KMS-11 (cell line): ENCODE measurements around the gene TTL.
"Not testable (repeated sequence)": the region's sequence is repeated elsewhere in the genome, so short reads cannot be mapped to it uniquely, and the experiment has no call there.

Experiments
- H2AFZ ChIP-seq: fragments of 200-600 bp; sonication (generic); 2 replicates; pipeline ENCODE4 v1.6.1; 2016; ENCODE audit warnings: antibody characterized with exemption, mixed run types, low read depth
- H3K27ac ChIP-seq: fragments of 200-600 bp; sonication (generic); 2 replicates; pipeline ENCODE4 v1.6.1; 2016; ENCODE audit warnings: mild to moderate bottlenecking, mixed run types
- H3K27me3 ChIP-seq: fragments of 200-600 bp; sonication (generic); 2 replicates; pipeline ENCODE4 v1.6.1; 2017; ENCODE audit warnings: mild to moderate bottlenecking, low read depth, mixed run types, moderate library complexity; ENCODE audit not compliant: insufficient read depth
- H3K36me3 ChIP-seq: fragments of 200-600 bp; sonication (generic); 2 replicates; pipeline ENCODE4 v1.6.1; 2017; ENCODE audit warnings: mild to moderate bottlenecking, mixed run types; ENCODE audit not compliant: insufficient read depth
- H3K4me1 ChIP-seq: fragments of 200-600 bp; sonication (generic); 2 replicates; pipeline ENCODE4 v1.6.1; 2016; ENCODE audit warnings: mild to moderate bottlenecking, low read depth, mixed run types; ENCODE audit not compliant: poor library complexity, severe bottlenecking
- H3K4me2 ChIP-seq: fragments of 200-600 bp; sonication (generic); 2 replicates; pipeline ENCODE4 v1.7.0; 2016; ENCODE audit warnings: mild to moderate bottlenecking, mixed run types
- H3K4me3 ChIP-seq: fragments of 200-600 bp; sonication (generic); IDR thresholded peaks from 2 replicates; pipeline ENCODE4 v1.6.1; 2017; ENCODE audit warnings: low read depth, low read length, mixed read lengths; ENCODE audit not compliant: insufficient read depth
- H3K79me2 ChIP-seq: fragments of 200-600 bp; sonication (generic); 2 replicates; pipeline ENCODE4 v1.6.1; 2016; ENCODE audit warnings: low read depth, mixed run types; ENCODE audit not compliant: insufficient read depth
- H3K9ac ChIP-seq: fragments of 200-600 bp; sonication (generic); 2 replicates; pipeline ENCODE4 v1.6.1; 2016; ENCODE audit warnings: mild to moderate bottlenecking, mixed run types
- H4K20me1 ChIP-seq: fragments of 200-600 bp; sonication (generic); 2 replicates; pipeline ENCODE4 v1.6.1; 2016; ENCODE audit warnings: mild to moderate bottlenecking, mixed run types; ENCODE audit not compliant: insufficient read depth
- TF ChIP-seq, protein P1 (sequence below): fragments of 200-600 bp; sonication (generic); conservative IDR thresholded peaks from 2 replicates; pipeline ENCODE4 v1.6.1; 2017; ENCODE audit warnings: low read depth, mild to moderate bottlenecking, antibody characterized with exemption, low read length, moderate library complexity, mixed read lengths

The TTL gene

DNA sequence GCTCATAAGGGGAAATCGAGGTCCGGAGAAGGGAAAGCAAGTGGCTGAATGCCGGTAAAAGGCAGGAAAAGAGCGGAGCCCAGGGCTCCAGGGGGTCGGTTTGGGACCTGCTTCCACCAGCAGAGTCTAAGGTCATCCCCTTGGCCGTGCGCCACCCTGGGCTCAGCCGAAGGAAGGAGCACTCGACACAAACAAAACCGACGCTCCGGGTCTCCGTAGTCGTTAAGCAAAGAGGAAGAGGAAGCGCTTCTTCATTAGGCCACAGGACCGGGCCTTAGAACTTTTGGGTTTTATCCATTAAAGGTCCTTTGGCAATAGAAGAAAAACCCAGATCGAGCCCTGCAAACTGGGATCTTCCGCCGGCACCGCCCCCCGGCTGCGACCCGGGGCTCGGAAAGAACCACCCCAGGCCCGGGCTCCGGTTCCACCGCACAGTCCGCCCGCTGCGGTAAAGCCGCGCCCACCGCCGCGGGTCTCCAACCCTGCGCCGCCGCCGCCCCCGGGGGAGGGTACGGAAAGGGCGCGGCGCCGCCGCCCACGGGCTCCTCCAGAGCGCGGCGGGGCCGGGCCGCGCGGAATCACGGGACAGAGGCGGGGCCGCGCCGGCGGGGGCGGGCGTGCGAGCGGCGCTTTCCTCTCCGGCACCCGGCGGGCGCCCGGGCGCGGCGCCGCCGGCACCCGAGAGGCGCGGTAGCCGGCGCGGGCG is at the start of gene TTL:
Gene TTL, plus strand, starts transcription at position 629 of the 706 bp plus-strand sequence. CDS start 189 bp downstream, outside the sequence.
- Histone ChIP-seq H3K4me1 (peaks cover 12% of the 10 kb centered on the region), H3K36me3 (no peaks in the 10 kb centered on the region), H3K79me2 (no peaks in the 10 kb centered on the region), H3K27ac (peak within 1 kb of the TSS; percentile 62), H3K27me3 (no peaks in the 10 kb centered on the region), H4K20me1 (no peaks in the 10 kb centered on the region), H3K4me2 (peak within 1 kb of the TSS; percentile 72), H3K4me3 (no peak within 1 kb of the TSS), H2AFZ (peak within 1 kb of the TSS; percentile 89), H3K9ac (peak within 1 kb of the TSS; percentile 50)
- TF ChIP-seq, protein P1, sequence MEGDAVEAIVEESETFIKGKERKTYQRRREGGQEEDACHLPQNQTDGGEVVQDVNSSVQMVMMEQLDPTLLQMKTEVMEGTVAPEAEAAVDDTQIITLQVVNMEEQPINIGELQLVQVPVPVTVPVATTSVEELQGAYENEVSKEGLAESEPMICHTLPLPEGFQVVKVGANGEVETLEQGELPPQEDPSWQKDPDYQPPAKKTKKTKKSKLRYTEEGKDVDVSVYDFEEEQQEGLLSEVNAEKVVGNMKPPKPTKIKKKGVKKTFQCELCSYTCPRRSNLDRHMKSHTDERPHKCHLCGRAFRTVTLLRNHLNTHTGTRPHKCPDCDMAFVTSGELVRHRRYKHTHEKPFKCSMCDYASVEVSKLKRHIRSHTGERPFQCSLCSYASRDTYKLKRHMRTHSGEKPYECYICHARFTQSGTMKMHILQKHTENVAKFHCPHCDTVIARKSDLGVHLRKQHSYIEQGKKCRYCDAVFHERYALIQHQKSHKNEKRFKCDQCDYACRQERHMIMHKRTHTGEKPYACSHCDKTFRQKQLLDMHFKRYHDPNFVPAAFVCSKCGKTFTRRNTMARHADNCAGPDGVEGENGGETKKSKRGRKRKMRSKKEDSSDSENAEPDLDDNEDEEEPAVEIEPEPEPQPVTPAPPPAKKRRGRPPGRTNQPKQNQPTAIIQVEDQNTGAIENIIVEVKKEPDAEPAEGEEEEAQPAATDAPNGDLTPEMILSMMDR, result no peak

DNA sequence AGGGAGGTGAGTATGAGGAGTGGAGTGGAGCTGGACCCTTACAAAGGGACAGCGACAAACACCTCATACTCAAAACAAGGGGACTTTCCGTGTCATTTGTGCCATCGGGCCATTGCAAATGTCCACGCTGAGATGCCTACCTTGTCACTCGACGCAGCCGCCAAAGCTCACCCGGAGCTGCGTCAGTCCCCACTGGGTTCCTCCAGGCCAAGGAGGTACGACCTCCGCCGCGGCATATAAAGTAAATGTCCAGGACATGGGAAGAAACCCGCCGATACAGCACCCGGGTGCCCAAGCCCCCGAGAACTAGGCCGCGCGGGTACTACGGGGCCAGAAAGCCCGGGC is 49.6 kb upstream of the TTL start:
- not testable (repeated sequence) for H3K4me1 ChIP-seq, H3K4me2 ChIP-seq, H2AFZ ChIP-seq, H3K27me3 ChIP-seq, H4K20me1 ChIP-seq, H3K4me3 ChIP-seq, H3K36me3 ChIP-seq, H3K79me2 ChIP-seq, H3K9ac ChIP-seq, H3K27ac ChIP-seq

DNA sequence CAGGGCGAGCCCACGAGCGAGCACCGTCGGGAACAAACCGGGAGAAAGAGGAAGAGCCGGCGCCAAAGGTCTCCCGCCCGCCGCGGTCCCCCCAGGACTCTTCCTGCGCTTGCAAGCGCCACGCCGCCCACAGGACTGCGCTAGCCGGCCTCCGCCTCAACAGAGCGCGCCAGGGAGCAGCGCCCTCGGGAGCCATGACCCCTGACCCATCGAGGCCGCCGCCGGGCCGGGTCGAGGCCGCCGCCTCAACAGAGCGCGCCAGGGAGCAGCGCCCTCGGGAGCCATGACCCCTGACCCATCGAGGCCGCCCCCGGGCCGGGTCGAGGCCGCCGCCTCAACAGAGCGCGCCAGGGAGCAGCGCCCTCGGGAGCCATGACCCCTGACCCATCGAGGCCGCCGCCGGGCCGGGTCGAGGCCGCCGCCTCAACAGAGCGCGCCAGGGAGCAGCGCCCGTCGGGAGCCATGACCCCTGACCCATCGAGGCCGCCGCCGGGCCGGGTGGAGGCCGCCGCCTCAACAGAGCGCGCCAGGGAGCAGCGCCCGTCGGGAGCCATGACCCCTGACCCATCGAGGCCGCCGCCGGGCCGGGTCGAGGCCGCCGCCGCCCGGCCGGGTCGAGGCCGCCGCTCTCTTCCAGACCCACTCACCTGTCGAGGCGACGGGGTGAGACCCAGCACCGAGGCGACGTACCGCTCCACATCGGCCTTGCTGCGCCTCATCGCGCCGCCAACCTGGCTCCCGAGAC is 49.0 kb upstream of the TTL start:
- H3K27ac ChIP-seq, H3K9ac ChIP-seq, H4K20me1 ChIP-seq, H3K36me3 ChIP-seq, H3K4me2 ChIP-seq, H3K4me1 ChIP-seq, H3K27me3 ChIP-seq, H3K4me3 ChIP-seq, H2AFZ ChIP-seq, H3K79me2 ChIP-seq: not testable (repeated sequence)

DNA sequence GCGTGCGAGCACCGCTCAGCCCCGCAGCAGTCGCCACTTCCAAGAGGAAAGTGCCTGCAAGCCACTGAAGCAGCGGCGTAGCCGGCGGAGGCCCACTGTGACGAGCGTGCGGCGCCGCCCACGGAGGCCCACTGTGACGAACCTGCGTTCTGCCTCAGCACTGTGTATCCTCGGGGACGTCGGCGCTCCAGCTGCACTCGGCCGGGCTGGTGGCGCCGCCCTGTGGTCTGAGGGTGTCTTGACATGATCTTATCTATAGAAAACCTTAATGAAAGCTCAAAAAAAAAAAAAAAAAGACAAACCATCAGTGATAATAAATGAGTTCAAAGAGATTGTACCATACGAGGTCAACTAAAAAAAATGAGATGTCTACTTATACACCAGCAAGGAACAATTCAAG is 48.5 kb upstream of the TTL start, which contains the start of gene RGPD8:
Gene RGPD8, minus strand, starts transcription at position 166 of the 400 bp plus-strand sequence. CDS start 192 bp downstream, outside the sequence.
- not testable (repeated sequence) for H3K4me1 ChIP-seq, H3K27me3 ChIP-seq, H3K4me3 ChIP-seq, H3K36me3 ChIP-seq, H4K20me1 ChIP-seq, H3K79me2 ChIP-seq, H3K4me2 ChIP-seq, H3K27ac ChIP-seq, H2AFZ ChIP-seq, H3K9ac ChIP-seq

DNA sequence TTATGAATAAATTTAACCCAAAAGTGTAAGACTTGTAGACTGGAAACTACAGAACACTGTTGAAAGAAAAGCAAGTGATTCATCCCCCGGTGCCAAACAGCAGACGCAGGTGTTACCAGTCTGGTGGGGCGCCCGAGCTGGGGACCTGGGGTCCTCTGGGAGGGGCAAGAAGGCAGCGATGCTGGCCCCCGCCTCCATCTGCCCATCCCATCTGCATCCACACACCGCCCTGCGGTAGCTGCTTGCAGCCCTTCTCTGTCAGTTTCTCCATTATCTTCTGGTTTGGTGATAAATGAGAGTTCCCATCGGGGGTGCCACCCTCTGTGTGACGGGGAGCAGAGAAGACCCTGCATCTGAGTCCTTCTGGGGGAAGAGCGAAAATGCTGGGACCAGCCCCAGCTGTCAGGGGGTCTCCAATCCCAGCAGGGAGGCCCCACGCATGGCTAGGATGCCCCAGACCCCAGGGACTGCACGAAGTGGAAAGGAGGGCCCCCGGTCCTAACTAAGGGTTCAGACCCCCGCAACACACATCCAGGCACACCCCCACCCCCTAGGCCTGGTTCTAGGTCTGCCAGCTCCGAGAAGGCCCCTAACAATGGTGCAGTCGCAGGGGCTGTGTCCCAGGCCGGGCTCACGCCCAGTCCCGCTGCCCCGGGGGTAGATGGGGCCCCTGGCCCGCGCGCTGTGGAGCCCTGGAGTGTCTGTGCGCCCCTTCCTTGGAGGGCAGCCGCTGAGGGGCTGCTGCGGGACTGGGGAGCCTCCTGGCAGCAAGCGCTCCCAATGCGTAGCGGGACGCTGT is 47.8 kb upstream of the TTL start:
- no peaks in the 10 kb centered on the region for H3K27me3 ChIP-seq
- no peak overlapping the region for H3K9ac ChIP-seq
- H2AFZ ChIP-seq, result no peak overlapping the region
- H3K27ac ChIP-seq, result no peak overlapping the region
- TF ChIP-seq, protein P1, result no peak
- no peak overlapping the region for H3K4me2 ChIP-seq
- H4K20me1 ChIP-seq, result no peaks in the 10 kb centered on the region
- H3K4me1 ChIP-seq, result no peaks in the 10 kb centered on the region
- no peak overlapping the region for H3K4me3 ChIP-seq
- H3K36me3 ChIP-seq, result no peaks in the 10 kb centered on the region
- H3K79me2 ChIP-seq, result no peaks in the 10 kb centered on the region

DNA sequence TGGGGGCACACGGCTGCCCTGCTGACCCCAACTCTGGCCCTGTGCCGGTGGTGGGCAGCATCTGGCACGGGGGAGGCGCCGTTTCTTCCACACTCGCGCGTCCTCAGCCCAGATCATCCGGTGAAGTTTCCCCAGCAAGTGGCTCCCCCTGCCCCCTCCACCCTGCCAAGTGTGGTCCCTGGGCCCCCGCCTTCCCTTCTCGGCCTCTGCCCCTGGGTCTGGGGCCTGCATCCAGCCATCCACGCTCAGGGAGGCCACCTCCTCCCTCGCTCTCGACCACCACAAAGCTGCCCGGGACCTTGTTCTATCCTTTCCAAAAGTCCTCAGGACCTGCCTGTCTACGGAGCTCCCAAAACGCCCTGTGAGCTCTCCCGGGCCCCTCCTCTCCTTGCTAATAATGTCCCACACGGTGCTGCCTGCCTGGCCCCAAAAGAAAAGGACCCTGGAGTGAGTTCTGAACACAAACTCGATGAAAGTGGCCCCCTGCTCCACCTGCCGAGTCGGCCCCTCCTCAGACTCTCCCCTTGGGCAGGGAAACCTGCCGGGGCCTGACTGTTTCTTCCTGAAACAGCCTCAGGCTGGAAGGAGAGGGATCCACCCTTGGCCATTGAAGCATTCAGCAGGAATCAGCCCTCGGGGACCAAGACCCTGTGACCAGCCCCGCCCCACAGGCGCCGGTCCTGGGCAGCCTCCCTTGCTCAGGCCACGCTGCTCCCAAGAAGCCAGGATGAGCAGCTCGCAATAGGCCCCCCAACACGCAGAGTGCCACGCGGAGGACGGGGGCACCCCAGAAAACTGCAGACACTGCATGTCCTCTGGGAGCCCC is 46.9 kb upstream of the TTL start:
- not testable (repeated sequence) for H3K27me3 ChIP-seq, H3K4me2 ChIP-seq, H2AFZ ChIP-seq, H3K4me3 ChIP-seq, H3K27ac ChIP-seq, H3K4me1 ChIP-seq, H4K20me1 ChIP-seq, H3K79me2 ChIP-seq, H3K9ac ChIP-seq, H3K36me3 ChIP-seq

DNA sequence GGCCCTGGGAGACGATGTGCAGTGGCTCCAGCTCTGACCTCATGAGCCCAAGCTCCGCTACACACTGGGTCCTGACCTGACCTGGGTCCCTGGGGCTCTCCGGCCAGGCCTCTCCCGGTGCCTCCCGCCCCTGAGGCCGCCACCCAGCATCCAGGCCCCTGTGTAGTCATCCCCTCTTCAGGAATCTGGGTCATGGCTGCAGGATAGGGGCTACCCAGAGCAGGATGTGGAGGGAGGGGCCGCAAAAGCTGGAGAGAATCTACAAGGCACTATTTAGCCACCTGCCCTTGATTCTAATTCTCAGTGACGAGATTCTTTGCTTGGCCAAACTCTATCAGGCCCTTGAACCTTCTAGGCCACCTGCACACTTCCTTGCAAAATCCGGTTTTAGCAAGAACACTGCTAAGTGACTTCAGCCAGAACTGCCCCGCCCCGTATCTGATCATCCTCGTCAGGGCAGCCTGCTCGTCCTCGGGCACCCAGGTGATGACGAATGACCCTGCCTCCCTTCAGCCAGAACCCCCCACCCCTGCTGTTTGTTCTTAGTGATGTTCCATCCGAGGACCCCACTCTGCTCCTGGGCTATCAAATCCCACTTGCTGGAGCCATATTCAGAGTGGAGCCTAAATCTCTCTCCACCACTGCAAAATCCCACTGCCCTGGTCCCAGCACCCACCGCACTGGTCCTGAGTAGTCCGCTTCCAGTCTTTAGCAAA is 46.1 kb upstream of the TTL start:
- H3K4me1 ChIP-seq, H3K9ac ChIP-seq, H3K4me2 ChIP-seq, H3K79me2 ChIP-seq, H2AFZ ChIP-seq, H3K36me3 ChIP-seq, H3K27ac ChIP-seq, H4K20me1 ChIP-seq, H3K4me3 ChIP-seq, H3K27me3 ChIP-seq: not testable (repeated sequence)
